ENCODE data around the gene GRK4. TPM values are rescaled to one million over a fixed set of nuclear protein-coding genes. Genes with fewer than 3 reads are reported as not detected.

GRK4 gene
- total RNA-seq, 1 donor from 2014 or later, result 1.3 TPM

DNA sequence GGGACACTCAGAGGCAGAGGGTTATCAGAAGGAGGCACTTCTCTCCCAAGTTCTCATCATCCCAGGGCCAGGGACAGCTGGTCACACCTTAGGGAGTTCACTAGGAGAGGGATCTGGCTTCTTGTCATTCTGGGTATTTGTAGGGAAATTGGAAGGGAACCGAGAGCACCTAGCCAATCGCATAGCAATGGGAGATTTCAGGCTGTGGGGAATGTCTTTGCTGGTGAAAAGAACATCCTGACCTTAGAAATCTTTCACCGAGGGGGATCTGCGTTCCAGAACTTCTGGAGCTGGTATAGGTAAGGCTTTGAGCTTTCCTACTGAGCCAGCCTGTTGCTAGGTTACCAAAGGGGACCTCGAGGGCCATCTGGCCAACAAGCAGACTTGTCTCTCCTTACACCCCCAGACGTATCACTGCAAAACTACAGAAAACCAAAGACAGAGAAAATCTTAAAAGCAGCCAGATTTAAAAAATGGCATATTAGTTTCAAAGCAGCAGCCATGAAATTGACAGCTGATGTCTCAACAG is 104.2 kb downstream of the GRK4 start:
- Mint-ChIP-seq H3K36me3 (peaks cover 2% of the 10 kb centered on the region), H3K4me3 (no peak overlapping the region), H3K4me1 (peaks cover 7% of the 10 kb centered on the region), H3K27me3 (ENCODE audit: insufficient read depth, low read depth) (peaks cover 5% of the 10 kb centered on the region), H3K9me3 (peaks cover 5% of the 10 kb centered on the region), H3K27ac (no peak overlapping the region)
- Histone ChIP-seq H3K36me3 (no peaks in the 10 kb centered on the region), H3K4me3 (no peak overlapping the region), H3F3A (ENCODE audit: low read depth) (no peaks in the 10 kb centered on the region), H3K27me3 (no peaks in the 10 kb centered on the region), H2AFZ (replicated peaks) (no peak overlapping the region), H4K20me1 (ENCODE audit: low read depth) (no peaks in the 10 kb centered on the region), H3K27ac (no peak overlapping the region), H3K4me1 (no peaks in the 10 kb centered on the region), H3K79me2 (ENCODE audit: low read depth) (no peaks in the 10 kb centered on the region), H3K9ac (no peak overlapping the region), H3K4me2 (no peak overlapping the region), H3K9me3 (ENCODE audit: low read depth) (no peaks in the 10 kb centered on the region)
- no peak for DNase-seq (ENCODE audit: low spot score)
- no peak for TF ChIP-seq CTCF (IDR thresholded peaks at IDR 0.05)
- no peak for TF ChIP-seq EZH2phosphoT487 (IDR thresholded peaks at IDR 0.05)
- no peak for TF ChIP-seq EZH2 (IDR thresholded peaks at IDR 0.05)

- no peak overlapping the region for H3K4me3 ChIP-seq
- no peaks in the 10 kb centered on the region for H4K20me1 ChIP-seq (ENCODE audit: low read depth)
- Mint-ChIP-seq H3K4me3 (no peak overlapping the region), H3K4me1 (peaks cover 7% of the 10 kb centered on the region), H3K27me3 (ENCODE audit: insufficient read depth, low read depth) (peaks cover 8% of the 10 kb centered on the region), H3K9me3 (peaks cover 4% of the 10 kb centered on the region), H3K27ac (no peak overlapping the region), H3K36me3 (peaks cover 2% of the 10 kb centered on the region)
- no peak for TF ChIP-seq CTCF (IDR thresholded peaks at IDR 0.05)
- no peak for TF ChIP-seq EZH2phosphoT487 (IDR thresholded peaks at IDR 0.05)
- TF ChIP-seq EZH2 (IDR thresholded peaks at IDR 0.05), result no peak
- H2AFZ ChIP-seq (replicated peaks), result no peak overlapping the region
- peaks cover 7% of the 10 kb centered on the region for H3K4me1 ChIP-seq
- no peaks in the 10 kb centered on the region for H3K27me3 ChIP-seq
- no peak overlapping the region for H3K4me2 ChIP-seq
- H3K9me3 ChIP-seq (ENCODE audit: low read depth), result no peaks in the 10 kb centered on the region
- no peak for DNase-seq (ENCODE audit: low spot score)
- no peak overlapping the region for H3K9ac ChIP-seq
- no peaks in the 10 kb centered on the region for H3F3A ChIP-seq (ENCODE audit: low read depth)
- H3K36me3 ChIP-seq, result no peaks in the 10 kb centered on the region
- H3K27ac ChIP-seq, result no peak overlapping the region
- no peaks in the 10 kb centered on the region for H3K79me2 ChIP-seq (ENCODE audit: low read depth)
Measured at GRCh38 chr4:3069661-3070199, 106.4 kb downstream of the GRK4 start.

GRCh38 chr4:3070709-3071500 is 107.5 kb downstream of the GRK4 start:
- TF ChIP-seq CTCF (IDR thresholded peaks at IDR 0.05), result no peak
- TF ChIP-seq EZH2 (IDR thresholded peaks at IDR 0.05), result no peak
- no peak for TF ChIP-seq EZH2phosphoT487 (IDR thresholded peaks at IDR 0.05)
- H3K4me3 ChIP-seq, result no peak overlapping the region
- Mint-ChIP-seq H3K4me3 (no peak overlapping the region), H3K9me3 (peaks cover 2% of the 10 kb centered on the region), H3K36me3 (peaks cover 2% of the 10 kb centered on the region), H3K27ac (no peak overlapping the region), H3K27me3 (ENCODE audit: insufficient read depth, low read depth) (peaks cover 8% of the 10 kb centered on the region), H3K4me1 (peaks cover 10% of the 10 kb centered on the region)
- peaks cover 8% of the 10 kb centered on the region for H3K4me1 ChIP-seq
- H3K27ac ChIP-seq, result no peak overlapping the region
- peaks cover 9% of the 10 kb centered on the region for H3F3A ChIP-seq (ENCODE audit: low read depth)
- no peak overlapping the region for H3K4me2 ChIP-seq
- H3K27me3 ChIP-seq, result no peaks in the 10 kb centered on the region
- no peak overlapping the region for H2AFZ ChIP-seq (replicated peaks)
- no peaks in the 10 kb centered on the region for H3K36me3 ChIP-seq
- no peaks in the 10 kb centered on the region for H3K9me3 ChIP-seq (ENCODE audit: low read depth)
- DNase-seq (ENCODE audit: low spot score), result no peak
- H4K20me1 ChIP-seq (ENCODE audit: low read depth), result peaks cover 4% of the 10 kb centered on the region
- H3K9ac ChIP-seq, result no peak overlapping the region
- H3K79me2 ChIP-seq (ENCODE audit: low read depth), result peaks cover 10% of the 10 kb centered on the region
